ENCODE data around the gene FAAP20. TPM values are rescaled to one million over a fixed set of nuclear protein-coding genes. Genes with fewer than 3 reads are reported as not detected.

The FAAP20 gene
- total RNA-seq, 2 experiments from 2014 or later, result 61.3 to 66.2 TPM

DNA sequence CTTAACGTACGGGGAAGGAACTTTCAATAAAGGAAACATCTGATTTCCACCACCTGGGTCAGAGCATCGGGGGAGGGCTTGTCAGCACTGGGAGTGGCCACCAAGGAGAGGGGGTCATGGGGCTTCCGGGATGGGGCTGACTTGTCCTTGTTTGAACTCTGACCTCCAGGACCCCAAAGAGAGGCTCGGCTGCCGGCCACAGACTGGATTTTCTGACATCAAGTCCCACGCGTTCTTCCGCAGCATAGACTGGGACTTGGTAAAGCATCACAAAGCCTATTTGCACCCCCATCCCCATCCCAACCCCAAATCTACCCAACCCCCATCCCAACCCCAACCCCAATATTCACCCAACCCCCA is 19.5 kb downstream of the FAAP20 start:
- POLR2A ChIA-PET, result no interaction called here
- Mint-ChIP-seq H3K27ac (no peak overlapping the region), H3K27me3 (no peaks in the 10 kb centered on the region)

DNA sequence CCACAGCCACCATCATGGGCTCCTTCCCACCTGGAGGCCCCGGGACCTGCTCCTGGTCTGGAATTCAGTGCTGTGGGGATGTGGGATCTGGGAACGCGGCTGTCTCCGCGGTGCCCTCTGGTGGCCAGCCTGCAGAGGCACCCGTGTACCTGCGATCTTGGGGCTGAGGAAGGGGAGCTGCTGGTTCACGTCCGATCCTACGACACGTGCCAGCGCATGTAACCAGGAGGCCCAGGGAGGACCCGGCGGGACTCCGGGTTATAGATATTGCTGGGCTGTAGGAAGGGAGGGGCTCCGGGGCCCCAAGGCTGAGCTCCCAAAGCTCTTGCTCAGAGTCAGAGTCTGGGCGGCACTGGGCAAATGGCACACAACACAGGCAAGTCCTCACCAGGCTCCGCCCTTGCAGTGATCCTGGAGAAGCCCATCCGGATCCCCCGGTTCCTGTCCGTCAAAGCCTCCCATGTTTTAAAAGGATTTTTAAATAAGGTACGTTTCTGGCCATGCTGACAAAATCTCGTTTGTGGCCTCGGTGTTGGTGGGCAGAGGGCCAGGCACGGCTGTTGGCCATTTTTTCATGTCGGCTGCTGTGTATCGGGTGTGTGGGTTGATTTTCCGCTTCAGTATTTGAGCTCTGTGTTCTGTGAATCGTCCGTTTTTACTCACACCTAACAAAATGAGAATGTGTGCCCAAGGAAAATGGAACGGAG is 20.1 kb downstream of the FAAP20 start:
- POLR2A ChIA-PET, result no interaction called here
- no peak overlapping the region for H3K27ac Mint-ChIP-seq
- CTCF ChIA-PET, result interaction anchor here (0.7 to 2.9 kb wide), 13 partner anchors 8 to 196 kb away, joined by 3 to 13 read pairs (median 4); partner anchors contain the start of gene FAAP20
- H3K27me3 Mint-ChIP-seq, result no peaks in the 10 kb centered on the region
- peak; percentile 37 for DNase-seq
- H3K9me3 Mint-ChIP-seq, result no peaks in the 10 kb centered on the region
- H3K4me3 Mint-ChIP-seq, result no peak overlapping the region
- peaks cover 2% of the 10 kb centered on the region for H3K4me1 Mint-ChIP-seq
- no peaks in the 10 kb centered on the region for H3K36me3 Mint-ChIP-seq (ENCODE audit: low read depth)

More for the DNA sequence above, 19.5 kb downstream of the FAAP20 start:
- H3K4me3 Mint-ChIP-seq, result no peak overlapping the region
- H3K9me3 Mint-ChIP-seq, result no peaks in the 10 kb centered on the region
- H3K36me3 Mint-ChIP-seq (ENCODE audit: low read depth), result no peaks in the 10 kb centered on the region
- DNase-seq, result no peak
- CTCF ChIA-PET, result interaction anchor here (0.7 to 2.9 kb wide), 9 partner anchors 10 to 116 kb away, joined by 3 to 13 read pairs (median 4); partner anchors contain the start of gene FAAP20
- peaks cover 2% of the 10 kb centered on the region for H3K4me1 Mint-ChIP-seq

DNA sequence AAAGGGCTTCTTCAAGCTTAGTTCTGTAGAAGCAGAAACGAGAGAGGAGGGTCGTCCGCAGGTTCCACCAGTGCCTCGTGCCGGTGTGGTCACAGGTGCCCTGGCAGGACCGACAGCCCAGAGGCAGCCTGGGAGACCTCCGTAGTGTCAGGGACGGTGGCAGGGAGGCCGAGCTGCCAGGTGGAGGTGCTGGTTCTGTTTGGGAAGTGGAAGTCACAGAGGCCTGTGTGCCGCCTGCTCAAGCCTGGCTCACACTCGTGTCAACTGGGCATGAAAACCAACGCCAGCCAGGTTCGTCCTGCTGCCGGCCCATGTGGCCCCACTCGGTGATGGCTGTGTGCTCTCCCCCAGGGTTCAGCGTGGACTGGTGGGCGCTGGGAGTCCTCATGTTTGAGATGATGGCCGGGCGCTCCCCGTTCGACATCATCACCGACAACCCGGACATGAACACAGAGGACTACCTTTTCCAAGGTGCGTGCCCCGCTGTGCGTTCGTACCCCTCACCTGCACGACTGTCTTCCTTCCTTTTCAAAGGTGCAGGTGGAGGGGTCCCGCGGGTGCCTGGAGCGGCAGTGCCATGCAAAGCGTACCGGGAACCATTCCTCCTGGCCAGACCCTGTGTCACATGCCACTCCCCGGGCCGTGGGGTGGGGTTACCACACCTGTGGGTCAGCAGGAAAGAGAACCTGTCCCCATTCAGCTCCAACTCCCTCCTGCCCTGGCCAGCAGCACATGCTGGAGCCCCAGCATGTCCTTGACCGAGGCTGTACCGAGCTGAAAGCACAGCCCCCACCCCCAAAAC is 20.8 kb downstream of the FAAP20 start:
- no peaks in the 10 kb centered on the region for H3K36me3 Mint-ChIP-seq (ENCODE audit: low read depth)
- H3K27me3 Mint-ChIP-seq, result no peaks in the 10 kb centered on the region
- H3K27ac Mint-ChIP-seq, result no peak overlapping the region
- DNase-seq, result no peak
- ChIA-PET CTCF (interaction anchor here (0.9 to 2.9 kb wide), 10 partner anchors 9 to 197 kb away, joined by 3 to 13 read pairs (median 6); no protein-coding TSS in a partner anchor), POLR2A (no interaction called here)
- no peaks in the 10 kb centered on the region for H3K9me3 Mint-ChIP-seq
- no peak overlapping the region for H3K4me3 Mint-ChIP-seq
- peaks cover 2% of the 10 kb centered on the region for H3K4me1 Mint-ChIP-seq

DNA sequence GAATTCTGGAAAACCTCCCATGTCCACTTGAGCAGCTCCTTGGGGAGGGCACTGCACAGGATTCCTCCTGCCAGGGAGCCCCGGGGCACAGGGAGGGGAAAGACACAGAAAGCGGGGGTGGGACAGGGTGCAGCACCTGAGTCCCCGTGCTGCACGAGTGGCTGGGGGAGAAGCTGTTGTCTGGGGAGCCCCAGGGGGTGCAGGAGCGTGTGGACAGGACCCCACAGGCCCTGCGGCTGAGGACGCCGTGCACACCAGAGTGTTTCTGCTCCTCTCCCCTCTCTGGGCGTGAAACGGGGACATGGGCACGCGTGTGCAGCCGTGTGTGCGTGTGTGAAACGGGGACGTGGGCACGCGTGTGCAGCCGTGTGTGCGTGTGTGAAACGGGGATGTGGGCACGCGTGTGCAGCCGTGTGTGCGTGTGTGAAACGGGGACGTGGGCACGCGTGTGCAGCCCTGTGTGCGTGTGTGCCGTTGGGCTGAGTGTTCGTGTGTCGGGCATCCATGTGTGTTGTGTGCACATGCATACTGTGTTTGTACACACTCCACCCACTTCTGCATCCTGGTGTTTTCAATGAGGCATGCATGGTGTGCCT is 21.9 kb downstream of the FAAP20 start:
- DNase-seq, result no peak
- CTCF ChIA-PET, result interaction anchor here (2.9 kb wide), 1 partner anchor 8 kb away, joined by 13 read pairs; no protein-coding TSS in a partner anchor
- no peaks in the 10 kb centered on the region for H3K9me3 Mint-ChIP-seq
- no peak overlapping the region for H3K27ac Mint-ChIP-seq
- H3K4me3 Mint-ChIP-seq, result no peak overlapping the region
- no peaks in the 10 kb centered on the region for H3K36me3 Mint-ChIP-seq (ENCODE audit: low read depth)
- POLR2A ChIA-PET, result no interaction called here
- H3K4me1 Mint-ChIP-seq, result peaks cover 2% of the 10 kb centered on the region
- no peaks in the 10 kb centered on the region for H3K27me3 Mint-ChIP-seq

DNA sequence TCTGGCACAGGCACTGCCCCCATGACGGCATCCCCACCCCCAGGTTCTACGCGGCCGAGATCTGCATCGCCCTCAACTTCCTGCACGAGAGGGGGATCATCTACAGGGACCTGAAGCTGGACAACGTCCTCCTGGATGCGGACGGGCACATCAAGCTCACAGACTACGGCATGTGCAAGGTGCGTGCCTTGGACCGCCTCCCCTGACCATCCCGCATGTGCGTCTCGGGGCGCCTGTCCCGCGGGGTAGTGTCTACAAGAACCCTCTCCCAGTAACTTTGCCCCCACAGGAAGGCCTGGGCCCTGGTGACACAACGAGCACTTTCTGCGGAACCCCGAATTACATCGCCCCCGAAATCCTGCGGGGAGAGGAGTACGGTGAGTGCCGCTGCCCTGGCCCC is 22.6 kb downstream of the FAAP20 start:
- POLR2A ChIA-PET, result no interaction called here
- H3K4me3 Mint-ChIP-seq, result no peak overlapping the region
- H3K27me3 Mint-ChIP-seq, result no peaks in the 10 kb centered on the region
- peaks cover 2% of the 10 kb centered on the region for H3K4me1 Mint-ChIP-seq
- no peak overlapping the region for H3K27ac Mint-ChIP-seq
- CTCF ChIA-PET, result no interaction called here
- H3K36me3 Mint-ChIP-seq (ENCODE audit: low read depth), result no peaks in the 10 kb centered on the region
- no peaks in the 10 kb centered on the region for H3K9me3 Mint-ChIP-seq
- DNase-seq, result no peak

DNA sequence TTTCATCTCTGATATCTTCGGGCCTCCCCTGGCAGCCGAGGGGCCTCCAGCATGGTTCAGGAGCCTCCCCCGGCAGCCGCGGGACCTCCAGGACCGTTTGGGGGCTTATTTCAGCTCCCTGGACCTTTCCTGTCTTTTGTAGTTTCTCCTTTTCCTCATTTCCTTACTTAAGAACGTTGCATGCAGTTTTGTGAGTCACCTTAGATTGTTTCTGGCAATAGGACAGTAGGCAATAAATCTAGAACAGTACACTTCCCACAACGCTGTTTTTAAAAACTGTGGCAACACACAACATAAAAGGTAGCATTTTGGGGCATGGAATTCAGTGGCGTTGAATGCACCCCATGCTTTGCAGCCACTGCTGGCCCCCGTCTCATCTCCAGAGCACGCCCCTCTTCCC is 24.4 kb downstream of the FAAP20 start:
- Mint-ChIP-seq H3K36me3 (ENCODE audit: low read depth) (no peaks in the 10 kb centered on the region), H3K27me3 (no peaks in the 10 kb centered on the region), H3K9me3 (no peaks in the 10 kb centered on the region), H3K27ac (no peak overlapping the region), H3K4me3 (no peak overlapping the region), H3K4me1 (peaks cover 2% of the 10 kb centered on the region)
- CTCF ChIA-PET, result no interaction called here
- POLR2A ChIA-PET, result no interaction called here
- no peak for DNase-seq

DNA sequence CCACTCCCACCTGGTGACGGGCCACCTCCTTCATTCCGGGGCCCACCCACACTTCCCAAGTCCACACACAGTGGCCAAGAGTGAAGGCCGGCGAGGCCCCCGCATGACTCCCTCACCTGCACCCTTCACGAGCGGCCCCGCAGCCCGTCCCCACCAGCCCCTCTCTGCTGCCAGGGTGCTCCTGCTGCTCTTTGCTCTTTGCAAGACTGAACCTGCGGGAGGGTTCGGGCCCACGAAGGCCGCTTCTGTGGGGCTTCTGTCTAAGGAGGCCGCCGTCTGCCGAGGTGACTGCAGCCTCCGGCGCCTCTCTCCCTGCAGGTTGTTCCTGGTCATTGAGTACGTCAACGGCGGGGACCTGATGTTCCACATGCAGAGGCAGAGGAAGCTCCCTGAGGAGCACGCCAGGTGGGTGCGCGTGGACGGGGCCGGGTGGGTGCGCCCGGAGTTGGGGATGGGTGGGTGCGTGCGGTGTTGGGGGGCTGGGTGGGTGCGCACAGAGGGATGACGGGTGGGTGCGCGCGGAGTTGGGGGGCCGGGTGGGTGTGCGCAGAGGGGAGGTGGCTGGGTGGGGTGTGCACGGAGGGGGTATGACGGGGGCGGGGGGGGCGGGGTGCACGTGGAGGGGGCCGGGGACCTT is 25.3 kb downstream of the FAAP20 start:
- Mint-ChIP-seq H3K4me3 (no peak overlapping the region), H3K9me3 (peaks cover 4% of the 10 kb centered on the region), H3K27me3 (no peaks in the 10 kb centered on the region), H3K27ac (no peak overlapping the region), H3K36me3 (ENCODE audit: low read depth) (no peaks in the 10 kb centered on the region), H3K4me1 (no peaks in the 10 kb centered on the region)
- DNase-seq, result no peak
- ChIA-PET POLR2A (no interaction called here), CTCF (no interaction called here)

DNA sequence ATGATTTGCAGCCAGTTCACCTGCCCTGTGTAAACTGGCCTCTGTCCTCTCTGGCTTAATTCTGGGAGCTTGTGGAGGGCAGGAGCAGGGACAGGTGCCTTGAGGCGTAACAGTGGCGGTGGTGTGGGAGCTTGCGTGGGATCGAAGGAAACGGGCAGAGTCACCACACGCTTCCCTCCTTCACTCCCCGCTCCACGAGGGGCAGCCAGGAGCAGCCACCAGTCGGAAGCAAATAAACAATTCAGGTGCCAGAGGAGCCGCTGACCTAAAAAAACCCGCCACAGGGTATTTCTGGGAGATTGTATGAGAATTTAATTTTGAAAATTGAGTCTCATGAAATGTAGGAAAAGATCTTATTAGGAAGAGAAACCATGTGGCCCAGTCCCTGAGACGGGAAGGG is 26.0 kb downstream of the FAAP20 start:
- peaks cover 4% of the 10 kb centered on the region for H3K9me3 Mint-ChIP-seq
- POLR2A ChIA-PET, result no interaction called here
- DNase-seq, result no peak

DNA sequence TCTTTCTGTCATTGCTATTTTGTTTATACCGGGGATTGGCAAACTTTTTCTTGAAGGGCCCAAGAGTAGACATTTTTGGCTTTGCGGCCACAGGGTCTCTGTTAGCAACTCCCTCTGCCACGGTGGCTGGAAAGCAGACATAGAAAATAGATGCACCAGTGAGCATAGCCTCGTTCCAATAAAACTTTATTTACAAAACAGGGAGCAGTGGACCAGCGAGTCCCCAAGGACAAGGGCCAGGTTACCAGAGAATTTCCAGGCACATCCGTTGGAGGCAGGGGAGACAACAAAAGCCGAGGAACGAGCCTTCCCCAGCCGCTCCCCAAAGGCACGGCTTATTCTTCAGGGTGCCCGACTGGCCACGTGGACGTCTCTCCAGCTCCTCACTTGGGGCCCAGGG is 26.5 kb downstream of the FAAP20 start:
- Mint-ChIP-seq H3K27ac (no peak overlapping the region), H3K9me3 (peaks cover 4% of the 10 kb centered on the region), H3K27me3 (no peaks in the 10 kb centered on the region), H3K4me3 (no peak overlapping the region), H3K4me1 (no peaks in the 10 kb centered on the region), H3K36me3 (ENCODE audit: low read depth) (no peaks in the 10 kb centered on the region)
- DNase-seq, result no peak
- CTCF ChIA-PET, result no interaction called here
- POLR2A ChIA-PET, result no interaction called here

More for the DNA sequence above, 26.0 kb downstream of the FAAP20 start:
- Mint-ChIP-seq H3K4me1 (no peaks in the 10 kb centered on the region), H3K27ac (no peak overlapping the region), H3K27me3 (no peaks in the 10 kb centered on the region), H3K4me3 (no peak overlapping the region), H3K36me3 (ENCODE audit: low read depth) (no peaks in the 10 kb centered on the region)
- CTCF ChIA-PET, result no interaction called here

DNA sequence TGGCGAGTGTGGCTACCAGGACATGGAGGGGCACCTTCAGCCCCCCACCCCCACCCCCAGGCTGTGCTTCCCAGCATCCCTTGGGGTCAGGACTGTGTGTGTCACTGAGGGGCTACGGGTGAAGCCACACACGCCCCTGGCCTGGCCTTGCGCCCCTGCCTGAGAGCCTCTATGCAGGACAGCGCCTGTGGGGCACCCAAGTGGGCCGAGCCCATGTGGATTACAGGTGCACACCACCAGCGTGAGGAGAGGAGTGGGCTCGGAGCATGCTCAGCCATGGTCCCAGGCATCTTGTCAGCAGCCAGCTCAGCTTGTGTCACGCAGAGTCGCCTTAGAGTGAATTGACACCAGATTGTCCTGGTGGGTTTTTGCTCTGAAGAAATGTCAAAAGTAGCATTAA is 27.9 kb downstream of the FAAP20 start:
- H3K36me3 Mint-ChIP-seq (ENCODE audit: low read depth), result no peaks in the 10 kb centered on the region
- H3K4me1 Mint-ChIP-seq, result peaks cover 6% of the 10 kb centered on the region
- peaks cover 4% of the 10 kb centered on the region for H3K9me3 Mint-ChIP-seq
- H3K27me3 Mint-ChIP-seq, result no peaks in the 10 kb centered on the region
- H3K4me3 Mint-ChIP-seq, result no peak overlapping the region
- ChIA-PET CTCF (no interaction called here), POLR2A (no interaction called here)
- H3K27ac Mint-ChIP-seq, result no peak overlapping the region
- no peak for DNase-seq

DNA sequence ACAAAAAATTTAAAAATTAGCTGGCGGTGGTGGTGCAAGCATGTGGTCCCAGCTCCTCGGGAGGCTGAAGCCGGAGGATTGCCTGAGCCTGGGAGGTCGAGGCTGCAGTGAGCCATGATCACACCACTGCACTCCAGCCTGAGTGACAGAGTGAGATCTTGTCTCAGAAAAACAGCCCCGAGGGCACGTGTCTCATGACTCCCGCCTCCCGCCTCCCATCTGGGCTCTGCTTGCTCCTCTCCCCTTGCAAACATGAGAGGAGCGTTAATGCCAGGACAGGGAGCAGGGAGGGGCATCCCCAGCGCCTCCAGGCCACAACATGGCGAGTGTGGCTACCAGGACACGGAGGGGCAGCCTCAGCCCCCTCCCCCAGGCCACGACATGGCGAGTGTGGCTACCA is 28.3 kb downstream of the FAAP20 start:
- Mint-ChIP-seq H3K9me3 (peaks cover 4% of the 10 kb centered on the region), H3K27me3 (no peaks in the 10 kb centered on the region), H3K27ac (no peak overlapping the region), H3K36me3 (ENCODE audit: low read depth) (no peaks in the 10 kb centered on the region), H3K4me1 (peaks cover 6% of the 10 kb centered on the region), H3K4me3 (no peak overlapping the region)
- ChIA-PET POLR2A (no interaction called here), CTCF (interaction anchor here (3.2 kb wide), 1 partner anchor 8 kb away, joined by 13 read pairs; no protein-coding TSS in a partner anchor)
- no peak for DNase-seq

DNA sequence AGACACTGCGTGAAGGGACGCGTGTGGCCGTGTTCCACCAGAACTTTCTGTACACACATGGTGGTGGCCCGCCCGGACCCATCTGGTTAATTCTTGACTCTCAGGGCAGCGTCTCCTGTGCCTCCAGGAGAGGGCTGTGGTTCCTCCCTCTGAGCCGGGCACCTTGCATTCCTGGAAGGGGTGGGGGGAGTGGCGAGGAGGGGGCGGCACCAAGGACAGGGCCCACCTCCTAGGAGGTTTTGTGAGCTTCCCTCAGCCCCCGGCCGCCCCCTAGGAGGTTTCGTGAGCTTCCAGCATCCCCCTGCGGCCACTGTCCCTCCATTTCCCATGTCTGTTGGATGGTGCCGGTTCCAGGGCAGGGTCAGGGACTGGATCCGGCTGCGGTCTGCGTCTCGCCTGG is 28.9 kb downstream of the FAAP20 start:
- Mint-ChIP-seq H3K27ac (no peak overlapping the region), H3K4me3 (no peak overlapping the region), H3K9me3 (peaks cover 4% of the 10 kb centered on the region), H3K27me3 (no peaks in the 10 kb centered on the region), H3K36me3 (ENCODE audit: low read depth) (no peaks in the 10 kb centered on the region), H3K4me1 (peaks cover 6% of the 10 kb centered on the region)
- no peak for DNase-seq
- ChIA-PET CTCF (interaction anchor here (3.2 kb wide), 1 partner anchor 9 kb away, joined by 13 read pairs; no protein-coding TSS in a partner anchor), POLR2A (no interaction called here)

DNA sequence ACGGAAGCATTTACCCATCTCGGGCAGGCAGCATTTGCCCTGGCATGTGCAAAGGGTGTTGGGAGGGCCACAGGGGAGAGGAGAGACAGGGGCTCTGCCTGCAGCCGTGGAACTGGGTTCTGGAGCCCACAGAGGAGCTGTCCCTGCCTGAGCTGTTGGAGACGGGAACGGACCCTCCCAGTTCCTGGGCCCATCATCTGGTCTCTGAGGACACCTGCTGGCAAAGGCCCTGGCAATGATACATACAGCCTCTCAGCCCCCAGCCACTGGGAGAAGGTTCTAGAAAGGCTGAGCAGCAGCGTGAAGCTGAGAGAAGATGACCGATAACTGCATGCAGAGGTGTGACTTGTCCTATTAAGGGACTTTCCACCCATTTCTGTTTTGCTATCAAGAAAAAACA is 31.4 kb downstream of the FAAP20 start:
- H3K9me3 Mint-ChIP-seq, result peaks cover 4% of the 10 kb centered on the region
- H3K4me1 Mint-ChIP-seq, result peaks cover 6% of the 10 kb centered on the region
- no peak overlapping the region for H3K4me3 Mint-ChIP-seq
- no peaks in the 10 kb centered on the region for H3K27me3 Mint-ChIP-seq
- no peak for DNase-seq
- H3K27ac Mint-ChIP-seq, result no peak overlapping the region
- ChIA-PET CTCF (interaction anchor here (1.4 to 3.2 kb wide), 2 partner anchors 11 to 12 kb away, joined by 3 to 13 read pairs; no protein-coding TSS in a partner anchor), POLR2A (no interaction called here)
- H3K36me3 Mint-ChIP-seq (ENCODE audit: low read depth), result no peaks in the 10 kb centered on the region
